ENCODE data around the gene MELK.

MELK gene

GRCh38 chr9:36676091-36676490, 103.4 kb downstream of the MELK start:
- no peak for DNase-seq

GRCh38 chr9:36676778-36677485, 104.2 kb downstream of the MELK start:
- DNase-seq = no peak

GRCh38 chr9:36677611-36678010, 104.9 kb downstream of the MELK start:
- no peak for DNase-seq

DNA sequence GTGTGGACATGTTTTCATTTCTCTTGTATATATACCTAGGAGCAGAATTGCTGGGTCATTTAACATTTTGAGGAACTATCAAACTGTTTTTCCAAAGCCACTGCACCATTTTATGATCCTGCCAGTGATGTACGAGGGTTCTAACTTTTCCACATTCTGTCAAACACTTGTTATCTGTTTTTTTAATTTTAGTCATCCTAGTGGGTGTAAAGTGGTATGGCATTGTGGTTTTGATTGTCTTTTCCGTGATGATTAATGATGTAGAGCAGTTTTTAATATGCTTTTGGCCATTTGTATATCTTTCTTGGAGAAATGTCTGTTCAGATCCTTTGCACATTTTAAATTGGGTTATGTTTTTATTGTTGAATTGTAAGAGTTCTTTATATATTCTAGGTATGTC, 107.0 kb downstream of the MELK start:
- DNase-seq = no peak

DNA sequence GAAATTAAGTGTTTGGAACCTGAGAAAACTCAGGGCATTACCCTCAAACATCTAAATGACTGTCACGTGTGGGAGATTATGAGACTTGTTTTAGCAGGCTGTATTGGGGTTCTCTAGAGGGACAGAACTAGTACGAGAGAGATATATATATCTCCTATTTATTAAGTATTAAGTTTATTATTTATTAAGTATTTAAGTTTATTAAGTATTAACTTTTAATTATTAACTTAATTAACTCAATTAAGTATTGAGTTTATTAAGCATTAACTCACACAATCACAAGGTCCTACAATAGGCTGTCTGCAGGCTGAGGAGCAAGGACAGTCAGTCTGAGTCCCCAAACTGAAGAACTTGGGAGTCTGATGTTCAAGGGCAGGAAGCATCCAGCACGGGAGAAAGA, 113.8 kb downstream of the MELK start:
- DNase-seq = no peak

DNA sequence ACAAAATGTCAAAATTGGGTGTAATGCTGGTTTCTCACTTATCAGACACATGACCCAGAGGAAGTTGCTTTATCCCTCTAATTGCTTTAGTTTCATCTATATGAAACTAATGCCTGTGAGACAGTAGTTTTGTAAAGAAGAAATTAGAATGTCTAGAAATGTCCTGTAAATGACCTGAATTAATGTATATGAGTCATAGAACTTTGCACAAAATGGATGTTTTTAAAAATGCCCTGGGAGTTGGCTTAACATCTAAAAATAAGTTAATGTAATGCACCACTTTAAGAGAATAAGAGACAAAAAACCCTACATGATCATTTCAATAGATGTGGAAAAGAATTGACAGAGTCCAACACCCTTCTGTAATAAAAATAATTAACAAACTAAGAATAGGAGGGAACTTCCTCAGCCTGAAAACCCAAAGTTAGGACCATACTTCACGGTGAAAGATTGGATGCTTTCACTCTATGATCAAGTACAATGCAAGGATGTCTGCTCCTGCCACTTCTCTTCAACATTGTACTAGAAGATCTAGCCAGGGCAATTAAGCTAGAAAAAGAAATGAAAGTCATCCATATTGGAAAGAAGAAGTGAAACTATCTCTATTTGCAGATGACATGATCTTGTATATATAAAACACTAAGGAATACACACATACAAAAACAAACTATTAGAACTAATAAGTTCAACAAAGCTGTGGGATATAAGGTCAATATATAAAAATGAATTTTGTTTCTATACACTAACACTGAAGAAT, 117.9 kb downstream of the MELK start:
- DNase-seq = no peak

- no peak for DNase-seq
Observed at GRCh38 chr9:36691671-36692070, 119.0 kb downstream of the MELK start.

DNA sequence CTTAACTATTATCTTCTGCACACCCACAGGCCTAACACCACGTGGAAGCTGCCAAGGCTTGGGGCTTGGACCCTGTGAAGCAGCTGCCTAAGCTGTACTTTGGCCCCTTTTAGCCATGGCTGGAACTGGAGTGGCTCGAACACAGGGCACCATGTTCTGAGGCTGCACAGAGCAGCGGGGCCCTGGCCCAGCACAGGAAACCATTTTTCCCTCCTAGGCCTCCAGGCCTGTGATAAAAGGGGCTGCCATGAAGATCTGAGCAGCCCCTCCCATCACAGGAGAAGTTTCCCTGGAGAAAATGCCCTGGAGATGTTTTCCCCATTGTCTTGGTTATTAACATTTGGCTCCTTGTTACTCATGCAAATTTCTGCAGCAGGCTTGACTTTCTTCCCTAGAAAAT, 126.3 kb downstream of the MELK start:
- no peak for DNase-seq

- no peak for DNase-seq
Observed at GRCh38 chr9:36704148-36704547, 131.5 kb downstream of the MELK start.

DNA sequence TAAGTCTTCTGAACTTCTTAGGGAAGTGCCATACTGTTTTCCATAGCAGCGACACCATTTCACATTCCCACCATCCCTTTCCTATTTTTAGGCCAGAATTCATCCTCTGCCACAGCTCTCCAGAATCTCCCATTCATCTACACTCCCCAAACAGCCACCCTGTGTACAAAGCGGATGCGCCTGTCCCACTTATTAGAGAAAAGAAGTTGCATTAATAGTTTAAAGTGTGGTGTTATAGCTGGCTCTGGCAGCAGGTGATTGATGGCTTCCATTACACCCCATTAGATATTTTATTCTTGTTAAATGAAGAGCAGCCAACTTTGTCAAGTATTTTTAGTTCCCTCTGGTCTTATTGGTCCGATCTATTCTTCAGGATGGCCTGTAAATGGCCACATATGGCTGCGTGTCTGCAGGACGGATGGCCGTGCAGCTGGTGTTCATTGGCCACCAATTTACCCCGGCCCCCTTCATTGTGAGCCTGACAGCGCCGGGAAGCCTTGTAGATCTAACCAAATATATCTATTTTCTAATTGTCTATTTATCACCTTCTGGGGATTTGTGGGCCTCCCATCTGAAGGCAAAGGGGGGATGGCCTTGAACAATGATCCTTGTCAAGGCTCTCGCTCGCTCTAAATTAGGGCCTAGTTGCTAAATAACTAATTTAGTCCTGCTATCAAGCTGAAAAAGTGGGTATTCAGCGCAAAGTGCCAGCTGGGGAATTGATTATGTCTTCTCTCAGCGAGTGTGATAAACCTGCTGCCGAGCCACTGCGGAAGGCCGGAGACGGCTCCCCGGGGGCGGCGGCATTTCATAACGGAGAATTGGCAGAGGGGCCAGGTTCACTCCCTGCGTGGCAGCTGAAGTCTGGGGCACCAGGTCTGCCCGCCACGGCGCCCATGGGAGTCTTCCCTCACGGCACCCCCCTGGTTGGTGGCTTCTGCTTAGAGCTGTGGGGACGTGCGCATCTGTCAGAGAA, 141.1 kb downstream of the MELK start:
- DNase-seq = no peak

DNA sequence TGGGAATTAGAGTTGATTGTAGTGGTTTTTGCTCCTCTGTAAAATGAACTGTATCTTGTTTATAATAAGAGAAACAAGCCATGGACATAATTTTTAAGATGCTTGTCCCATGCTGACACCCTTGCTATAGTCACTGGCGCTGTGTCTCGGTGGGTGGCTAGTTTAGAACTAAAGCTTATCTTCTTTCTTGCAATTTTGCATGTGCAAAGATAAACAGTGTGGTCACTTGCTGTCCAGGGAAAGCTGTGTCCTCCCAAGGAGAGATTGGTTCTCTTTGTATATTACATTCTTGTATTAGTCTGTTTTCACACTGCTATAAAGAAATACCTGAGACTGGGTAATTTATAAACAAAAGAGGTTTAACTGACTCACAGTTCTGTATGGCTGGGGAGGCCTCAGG, 143.8 kb downstream of the MELK start:
- no peak for DNase-seq

GRCh38 chr9:36717276-36717675, 144.6 kb downstream of the MELK start:
- no peak for DNase-seq

GRCh38 chr9:36718612-36719011, 145.9 kb downstream of the MELK start:
- DNase-seq = no peak

DNA sequence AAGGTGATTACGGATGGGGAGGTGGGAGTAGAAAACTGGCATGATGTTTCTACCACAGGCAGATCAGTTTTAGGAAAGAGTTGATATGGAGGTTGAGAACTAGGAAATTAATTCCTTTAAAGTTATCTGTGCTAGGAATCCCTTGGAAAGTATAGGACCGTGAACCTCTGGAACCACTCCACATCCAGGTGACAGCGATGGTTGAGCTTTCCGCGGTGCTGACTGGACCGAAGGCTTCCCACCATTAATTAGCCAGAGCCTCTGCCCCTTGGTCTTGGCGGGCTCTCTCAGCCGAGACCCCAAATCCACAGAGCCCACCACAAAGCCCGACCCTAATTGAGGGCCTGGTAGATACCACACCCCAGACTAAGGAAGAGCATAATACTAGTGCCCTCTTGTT, 147.3 kb downstream of the MELK start:
- DNase-seq = no peak

- no peak for DNase-seq
Observed at GRCh38 chr9:36721846-36722588, 149.3 kb downstream of the MELK start.

DNA sequence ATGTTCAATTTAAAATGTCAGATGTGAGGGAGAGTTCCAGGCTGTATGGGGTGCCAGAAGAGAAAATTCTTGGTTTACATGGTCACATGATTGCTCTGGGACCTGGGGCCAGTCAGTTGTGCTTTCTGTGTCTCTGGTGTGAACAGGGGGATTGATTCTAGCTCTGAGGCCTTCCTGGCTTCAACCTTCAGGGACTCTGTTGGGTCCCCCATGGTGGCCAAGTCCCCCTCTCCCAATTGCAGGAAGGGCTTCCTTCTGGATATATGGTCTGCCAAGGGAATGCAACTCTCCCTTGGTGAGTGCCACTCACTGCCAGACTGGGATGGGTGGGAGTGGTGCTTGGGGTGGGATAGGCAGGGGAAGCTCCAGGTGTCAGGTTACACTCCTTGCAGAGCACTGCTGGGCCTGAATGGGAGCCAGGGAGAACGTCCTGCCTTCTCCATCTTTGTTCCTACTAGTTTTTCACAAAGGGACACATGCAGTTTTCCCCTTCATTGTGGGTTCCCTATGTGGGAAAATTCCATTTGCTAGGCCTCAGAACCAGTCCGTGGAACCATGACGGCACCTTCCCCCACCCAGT, 153.2 kb downstream of the MELK start:
- no peak for DNase-seq
